HepG2 (cell line): ENCODE data around the gene FAM83F. TPM values are rescaled to one million over a fixed set of nuclear protein-coding genes. Genes with fewer than 3 reads are reported as not detected.

Experiments used
- ATAC-seq: fragments of 200-7000 bp; cut with Tn5 transposase; 3 replicates; pipeline ENCODE4 v1.9.1; 2020; ENCODE audit warnings: mild to moderate bottlenecking, moderate library complexity
- BruUV-seq: library from RNA; stranded (reverse); fragments of 400-500 nt; replicated peaks from 2 replicates; lab custom pipeline; 2021; lab: Mats Ljungman, UMichigan
- CTCF ChIA-PET: fragments of 300-600 bp; formaldehyde crosslinking; extraction: SDS; loops from one replicate; lab custom pipeline; 2021; ENCODE audit warnings: low total read pairs, inconsistent platforms, low intra/inter-chr PET ratio; lab: Yijun Ruan, JAX
- POLR2A ChIA-PET: fragments of 350-600 bp; sonication (Branson Sonifier 250); formaldehyde crosslinking; loops from one replicate; lab custom pipeline; 2020; ENCODE audit warnings: antibody characterized with exemption, inconsistent platforms; lab: Yijun Ruan, JAX
- DNase-seq: peaks from one replicate; pipeline ENCODE4 v3.0.0-alpha.2; 2015; ENCODE audit warnings: low spot score
- FAIRE-seq: peaks from 3 replicates; lab custom pipeline; 2011; peaks lifted over from hg19 to GRCh38; lab: Jason Lieb, UNC
- H2AFZ ChIP-seq: one replicate; pipeline ENCODE4 v1.6.1; 2011; ENCODE audit warnings: low read length, inconsistent platforms
- H3K27ac ChIP-seq: fragments of 300-600 bp; 3 replicates; pipeline ENCODE4 v1.8.0; 2011; ENCODE audit warnings: mixed run types, mild to moderate bottlenecking, mixed read lengths, low read length, inconsistent platforms; ENCODE audit not compliant: insufficient read depth; ENCODE audit errors: extremely low read length
- H3K27me3 ChIP-seq, 2 experiments: fragments of 200-600 bp in 1 of 2; 2 replicates in 1 of 2; 3 replicates in 1 of 2; pipeline versions ENCODE4 v1.6.0 to v1.8.0; 2011; ENCODE audit warnings: low read length in 2 of 2, mild to moderate bottlenecking in 2 of 2, moderate library complexity in 2 of 2, inconsistent platforms in 1 of 2; ENCODE audit not compliant: insufficient read depth in 2 of 2, control insufficient read depth in 1 of 2
- H3K36me3 ChIP-seq, 2 experiments: fragments of 200-600 bp in 1 of 2; replicated peaks in 1 of 2; 2 replicates in 1 of 2; 3 replicates in 1 of 2; pipeline versions ENCODE4 v1.5.1 to v1.8.0; 2011; ENCODE audit warnings: low read length in 2 of 2, inconsistent platforms in 1 of 2; ENCODE audit not compliant: insufficient read depth in 2 of 2, control insufficient read depth in 1 of 2
- H3K4me1 ChIP-seq: 2 replicates; pipeline ENCODE4 v1.5.1; 2012; ENCODE audit warnings: low read length, inconsistent platforms; ENCODE audit not compliant: insufficient read depth
- H3K4me2 ChIP-seq: 2 replicates; pipeline ENCODE4 v1.6.0; 2011; ENCODE audit warnings: low read depth, low read length, inconsistent platforms
- H3K4me3 ChIP-seq, 3 experiments: fragments of 200-600 bp in 1 of 3; sonication (generic), shearing (Covaris generic) in 1 of 3; replicated peaks in 1 of 3; 2 replicates each; pipeline ENCODE4 v1.5.1; 2011 to 2016; ENCODE audit warnings: low read length in 3 of 3, inconsistent platforms in 2 of 3, low read depth in 2 of 3, mild to moderate bottlenecking in 2 of 3, control low read depth in 1 of 3, mixed read lengths in 1 of 3; ENCODE audit not compliant: insufficient read depth in 1 of 3
- H3K79me2 ChIP-seq: one replicate; pipeline ENCODE4 v1.6.1; 2011; ENCODE audit warnings: low read length, inconsistent platforms; ENCODE audit not compliant: insufficient read depth
- H3K9ac ChIP-seq: 2 replicates; pipeline ENCODE4 v1.6.0; 2011; ENCODE audit warnings: mild to moderate bottlenecking, low read depth, low read length, inconsistent platforms; ENCODE audit not compliant: insufficient read depth
- H3K9me3 ChIP-seq: 2 replicates; pipeline ENCODE4 v1.5.1; 2012; ENCODE audit warnings: mild to moderate bottlenecking, low read length
- H4K20me1 ChIP-seq: 2 replicates; pipeline ENCODE4 v1.6.0; 2011; ENCODE audit warnings: inconsistent platforms, mild to moderate bottlenecking, low read length, moderate library complexity; ENCODE audit not compliant: insufficient read depth
- CEBPB ChIP-seq: IDR thresholded peaks from 2 replicates; pipeline ENCODE4 v1.6.1; 2011; ENCODE audit warnings: low read depth, low read length, improper control_type of control experiment, borderline replicate concordance
- KDM5B ChIP-seq: sonication (generic); formaldehyde crosslinking; IDR thresholded peaks from 2 replicates; pipeline ENCODE4 v1.4.0; 2020; ENCODE audit warnings: missing genetic modification reagents, mild to moderate bottlenecking, borderline replicate concordance
- NR2F6 ChIP-seq, 2 experiments: IDR thresholded peaks; 2 replicates each; pipeline ENCODE4 v1.6.1; 2016; ENCODE audit warnings: antibody characterized with exemption in 1 of 2, mild to moderate bottlenecking in 1 of 2
- NRL ChIP-seq: sonication (generic); formaldehyde crosslinking; IDR thresholded peaks from 2 replicates; pipeline ENCODE4 v1.5.0; 2020; ENCODE audit warnings: missing genetic modification reagents, mild to moderate bottlenecking, moderate library complexity, borderline replicate concordance
- PAWR ChIP-seq: sonication (generic); formaldehyde crosslinking; IDR thresholded peaks from 2 replicates; pipeline ENCODE4 v1.4.0; 2020; ENCODE audit warnings: missing genetic modification reagents, mild to moderate bottlenecking, borderline replicate concordance
- RARG ChIP-seq: sonication (generic); formaldehyde crosslinking; IDR thresholded peaks from 2 replicates; pipeline ENCODE4 v1.4.0; 2020; ENCODE audit warnings: low read depth, mild to moderate bottlenecking, missing genetic modification reagents
- RCOR2 ChIP-seq: IDR thresholded peaks from 2 replicates; pipeline ENCODE4 v1.6.1; 2016; ENCODE audit warnings: missing biosample characterization, missing genetic modification reagents
- RFX1 ChIP-seq: fragments of 450-650 bp; IDR thresholded peaks from 2 replicates; pipeline ENCODE4 v1.6.1; 2017
- SP5 ChIP-seq: IDR thresholded peaks from 2 replicates; pipeline ENCODE4 v1.6.1; 2016; ENCODE audit warnings: low read depth, borderline replicate concordance
- TRIM24 ChIP-seq: sonication (generic); formaldehyde crosslinking; IDR thresholded peaks from 2 replicates; pipeline ENCODE4 v1.8.0; 2022; ENCODE audit warnings: mild to moderate bottlenecking, missing genetic modification reagents
- ZNF263 ChIP-seq: sonication (generic); formaldehyde crosslinking; IDR thresholded peaks from 2 replicates; pipeline ENCODE4 v1.4.0; 2020; ENCODE audit warnings: missing genetic modification reagents
- ZNF496 ChIP-seq: sonication (generic); formaldehyde crosslinking; IDR thresholded peaks from 2 replicates; pipeline ENCODE4 v1.8.1; 2023; ENCODE audit warnings: mild to moderate bottlenecking, moderate library complexity, missing genetic modification reagents; ENCODE audit not compliant: insufficient replicate concordance
- ZNF530 ChIP-seq: sonication (generic); formaldehyde crosslinking; IDR thresholded peaks from 2 replicates; pipeline ENCODE4 v1.5.0; 2020; ENCODE audit warnings: low read depth, mild to moderate bottlenecking, missing genetic modification reagents
- ZNF629 ChIP-seq: sonication (generic); formaldehyde crosslinking; conservative IDR thresholded peaks from 2 replicates; pipeline ENCODE4 v1.5.0; 2020; ENCODE audit warnings: missing genetic modification reagents
- WGBS: methylation state at CpG from one replicate; pipeline ENCODE4 v1.1.6; 2017; ENCODE audit warnings: low lambda C conversion rate; 5-methylcytosine and 5-hydroxymethylcytosine counted together
- in situ Hi-C: cut with HindIII; loops from 2 replicates; pipeline ENCODE4 v1.10.0; 2017; ENCODE audit warnings: low pct_unique_long_range_greater_than_20kb; ENCODE audit not compliant: extremely low pct_ligation_motif_present
- intact Hi-C: fragments of 100-400 bp; cut with micrococcal nuclease; formaldehyde crosslinking; loops from one replicate; pipeline ENCODE4 v1.10.0; 2022; ENCODE audit not compliant: unreplicated experiment
- polyA plus RNA-seq, 8 experiments: library from polyadenylated mRNA; depleted of rRNA in 3 of 8; stranded (reverse) in 7 of 8; unstranded in 1 of 8; fragments of >200 nt; fragmentation: Illumina TruSeq in 4 of 8; extraction: Trizol in 4 of 8; gene quantifications; 2 replicates each; pipeline versions ENCODE4 v1.2.1 to v1.2.3, GENCODE V29; 2011 to 2016; ENCODE audit warnings: low read depth in 4 of 8, missing spikeins in 1 of 8, mixed read lengths in 1 of 8; ENCODE audit not compliant: insufficient read depth in 1 of 8
- total RNA-seq, 5 experiments: library from RNA; depleted of rRNA; stranded (reverse); fragments of >200 nt; fragmentation: Illumina TruSeq; extraction: Trizol; gene quantifications; 2 replicates each; pipeline ENCODE4 v1.2.3, GENCODE V29; 2016; ENCODE audit warnings: low read depth in 1 of 5
- TF ChIP-seq, protein P1 (sequence below): IDR thresholded peaks from 2 replicates; pipeline ENCODE4 v1.6.1; 2016; ENCODE audit warnings: low read depth, borderline replicate concordance
- TF ChIP-seq, protein P2 (sequence below): sonication (generic); formaldehyde crosslinking; IDR thresholded peaks from 2 replicates; pipeline ENCODE4 v1.9.0; 2021; ENCODE audit warnings: missing genetic modification reagents, mild to moderate bottlenecking, borderline replicate concordance

FAM83F gene
- total and polyA plus RNA-seq, 2 of the 13 experiments (the other 11 are each of a cell fraction or from before 2014, with no cell fraction given) = not detected

DNA sequence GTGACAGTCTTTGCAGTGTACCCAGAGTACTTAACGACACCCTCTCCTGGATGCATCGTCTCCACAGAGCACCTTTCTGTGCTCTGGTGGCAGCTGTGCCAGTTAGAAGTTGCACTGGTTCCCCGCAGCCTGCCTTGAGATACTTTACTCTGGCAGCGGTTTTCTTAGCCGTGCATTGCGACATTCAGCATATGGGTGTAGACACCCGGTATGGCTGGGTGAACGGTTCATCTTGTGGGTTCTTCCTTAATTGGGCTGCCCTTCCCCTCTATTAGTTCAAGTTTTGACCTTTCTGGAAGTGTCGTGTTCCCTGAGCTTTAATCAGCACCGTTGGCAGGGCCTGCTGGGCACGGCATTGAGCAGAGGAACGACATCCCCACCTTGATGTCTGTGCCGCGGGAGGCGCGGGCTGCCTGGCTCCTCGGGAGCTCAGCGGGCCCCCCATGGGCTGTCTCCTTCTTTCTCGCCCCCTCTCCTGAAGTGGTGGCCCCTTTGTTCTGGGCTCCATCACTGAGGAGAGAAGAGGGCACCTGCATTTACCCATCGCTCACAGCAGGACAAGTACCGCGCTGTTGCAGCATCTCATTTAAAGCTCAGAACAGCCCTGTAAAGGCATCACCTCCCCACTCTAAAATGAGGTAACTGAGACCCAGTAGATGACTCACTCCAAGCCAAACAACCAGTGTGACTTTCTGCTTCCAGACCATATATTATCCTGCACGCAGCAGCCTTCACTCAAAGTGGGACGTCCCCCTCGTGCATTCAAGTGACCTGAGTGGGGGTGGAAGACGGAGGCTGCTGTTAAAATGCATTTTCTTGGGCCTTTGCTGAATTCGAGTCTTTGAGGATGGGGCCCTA lies 13.3 kb downstream of the FAM83F start:
- no peaks in the 10 kb centered on the region for H3K79me2 ChIP-seq
- no peak for FAIRE-seq
- intact Hi-C loops (no loop called here), in situ Hi-C loops (no loop called here)
- no peak overlapping the region for H3K4me3 ChIP-seq
- no peaks in the 10 kb centered on the region for H3K36me3 ChIP-seq
- CTCF ChIA-PET = no interaction called here
- BruUV-seq = no TSS peak
- no peaks in the 10 kb centered on the region for H3K9me3 ChIP-seq
- TF ChIP-seq, protein P1, sequence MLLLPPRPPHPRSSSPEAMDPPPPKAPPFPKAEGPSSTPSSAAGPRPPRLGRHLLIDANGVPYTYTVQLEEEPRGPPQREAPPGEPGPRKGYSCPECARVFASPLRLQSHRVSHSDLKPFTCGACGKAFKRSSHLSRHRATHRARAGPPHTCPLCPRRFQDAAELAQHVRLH (CRISPR knock-in tag) = no peak
- peak; percentile 67; the same call in 1 of the 2 replicates for TF ChIP-seq CEBPB
- no peak for ATAC-seq
- POLR2A ChIA-PET = no interaction called here
- no peak overlapping the region for H3K27ac ChIP-seq
- no peaks in the 10 kb centered on the region for H4K20me1 ChIP-seq
- H3K9ac ChIP-seq = no peak overlapping the region
- DNase-seq = no peak
- H2AFZ ChIP-seq = no peak overlapping the region
- H3K27me3 ChIP-seq = peaks cover 2 to 47% of the 10 kb centered on the region in 2 experiments; a peak in 3 of 5 replicates
- WGBS = 61% methylated on average over 17 of the region's 27 CpGs
- no peaks in the 10 kb centered on the region for H3K4me1 ChIP-seq
- no peak overlapping the region for H3K4me2 ChIP-seq

DNA sequence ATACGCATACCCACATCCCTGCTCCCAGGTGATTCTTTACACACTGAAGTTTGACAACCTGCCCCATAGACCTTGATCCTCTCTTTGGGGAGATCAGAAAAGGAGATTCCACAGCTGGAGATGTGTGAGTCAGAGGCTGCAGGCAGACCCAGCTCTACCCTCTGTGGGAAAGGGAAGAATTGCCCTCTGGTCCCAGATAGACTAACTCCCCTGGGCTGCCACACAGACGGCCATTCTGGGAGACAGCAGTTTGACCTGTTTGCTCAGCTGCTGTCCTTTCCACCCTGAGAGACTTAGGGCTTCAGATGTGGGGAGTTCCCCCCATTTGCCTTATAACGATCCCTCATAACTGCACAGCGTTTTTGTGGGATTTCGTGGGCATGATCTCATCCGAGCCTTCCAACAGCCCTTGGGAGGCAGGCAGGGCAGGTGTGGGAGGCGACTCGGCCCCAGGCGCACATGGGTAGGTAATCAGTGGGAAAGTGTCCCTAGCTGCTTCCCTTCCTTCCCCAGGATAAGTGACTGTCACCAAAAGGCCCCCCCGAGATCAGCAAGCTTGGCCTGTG lies 14.1 kb downstream of the FAM83F start:
- no peak for DNase-seq
- no peak for FAIRE-seq
- Histone ChIP-seq H3K27ac (no peak overlapping the region), H3K4me2 (no peak overlapping the region), H3K9me3 (no peaks in the 10 kb centered on the region), H3K27me3 (peaks cover 2 to 45% of the 10 kb centered on the region in 2 experiments; a peak in 3 of 5 replicates), H3K79me2 (no peaks in the 10 kb centered on the region), H3K36me3 (no peaks in the 10 kb centered on the region), H4K20me1 (no peaks in the 10 kb centered on the region), H2AFZ (no peak overlapping the region), H3K4me1 (no peaks in the 10 kb centered on the region), H3K4me3 (no peak overlapping the region), H3K9ac (no peak overlapping the region)
- CTCF ChIA-PET = no interaction called here
- no peak; the same call in 2 of the 3 replicates for ATAC-seq
- WGBS = 37% methylated on average over 9 of the region's 10 CpGs
- intact Hi-C loops (no loop called here), in situ Hi-C loops (no loop called here)
- POLR2A ChIA-PET = no interaction called here
- BruUV-seq = no TSS peak
- TF ChIP-seq KDM5B (CRISPR knock-in tag) = no peak
- TF ChIP-seq NR2F6 (IDR thresholded peaks at IDR 0.05) = no peak
- TF ChIP-seq NR2F6 (CRISPR knock-in tag; IDR thresholded peaks at IDR 0.05) = no peak
- no peak for TF ChIP-seq ZNF496 (CRISPR knock-in tag)
- no peak for TF ChIP-seq ZNF263
- TF ChIP-seq PAWR = no peak
- TF ChIP-seq RFX1 = no peak
- TF ChIP-seq RCOR2 (CRISPR knock-in tag) = no peak
- TF ChIP-seq TRIM24 (CRISPR knock-in tag) = no peak
- TF ChIP-seq, protein P2, sequence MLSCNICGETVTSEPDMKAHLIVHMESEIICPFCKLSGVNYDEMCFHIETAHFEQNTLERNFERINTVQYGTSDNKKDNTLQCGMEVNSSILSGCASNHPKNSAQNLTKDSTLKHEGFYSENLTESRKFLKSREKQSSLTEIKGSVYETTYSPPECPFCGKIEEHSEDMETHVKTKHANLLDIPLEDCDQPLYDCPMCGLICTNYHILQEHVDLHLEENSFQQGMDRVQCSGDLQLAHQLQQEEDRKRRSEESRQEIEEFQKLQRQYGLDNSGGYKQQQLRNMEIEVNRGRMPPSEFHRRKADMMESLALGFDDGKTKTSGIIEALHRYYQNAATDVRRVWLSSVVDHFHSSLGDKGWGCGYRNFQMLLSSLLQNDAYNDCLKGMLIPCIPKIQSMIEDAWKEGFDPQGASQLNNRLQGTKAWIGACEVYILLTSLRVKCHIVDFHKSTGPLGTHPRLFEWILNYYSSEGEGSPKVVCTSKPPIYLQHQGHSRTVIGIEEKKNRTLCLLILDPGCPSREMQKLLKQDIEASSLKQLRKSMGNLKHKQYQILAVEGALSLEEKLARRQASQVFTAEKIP (CRISPR knock-in tag) = no peak
- no peak for TF ChIP-seq NRL (CRISPR knock-in tag)
- TF ChIP-seq RARG (CRISPR knock-in tag) = no peak
- TF ChIP-seq ZNF530 (CRISPR knock-in tag) = no peak
- TF ChIP-seq SP5 (CRISPR knock-in tag) = no peak
- TF ChIP-seq ZNF629 = no peak
